PC-9 (cell line): ENCODE data around the gene PPP2R2B. TPM values are rescaled to one million over a fixed set of nuclear protein-coding genes. Genes with fewer than 3 reads are reported as not detected.

Experiments
- BruUV-seq: library from RNA; stranded (reverse); fragments of 400-500 nt; replicated peaks from 2 replicates; lab custom pipeline; 2021; lab: Mats Ljungman, UMichigan
- CTCF ChIA-PET: fragments of 300-600 bp; sonication (Branson Sonifier 250); formaldehyde crosslinking; loops from one replicate; lab custom pipeline; 2022; ENCODE audit warnings: antibody characterized with exemption; lab: Charles Lee
- POLR2A ChIA-PET: fragments of 300-600 bp; sonication (Branson Sonifier 250); formaldehyde crosslinking; loops from one replicate; lab custom pipeline; 2022; ENCODE audit warnings: antibody characterized with exemption; ENCODE audit not compliant: unreplicated experiment; lab: Charles Lee
- DNase-seq, 2 experiments: peaks; one replicate each; pipeline versions ENCODE4 v3.0.0 to v3.0.0-alpha.2; 2015 to 2022; ENCODE audit warnings: mixed read lengths in 1 of 2
- H2AFZ ChIP-seq: fragments of 200-600 bp; sonication (generic); 2 replicates; pipeline ENCODE4 v1.8.1; 2017; ENCODE audit warnings: antibody characterized with exemption
- H3F3A ChIP-seq: fragments of 200-600 bp; sonication (generic); 2 replicates; pipeline ENCODE4 v1.8.1; 2017; ENCODE audit warnings: antibody characterized with exemption, mild to moderate bottlenecking, low read depth; ENCODE audit not compliant: insufficient read depth
- H3K27ac ChIP-seq: fragments of 200-600 bp; sonication (generic); 2 replicates; pipeline ENCODE4 v1.6.1; 2016; ENCODE audit warnings: mixed run types
- H3K27me3 ChIP-seq: fragments of 200-600 bp; sonication (generic); 2 replicates; pipeline ENCODE4 v1.6.1; 2016; ENCODE audit warnings: low read depth, mixed run types; ENCODE audit not compliant: insufficient read depth
- H3K36me3 ChIP-seq: fragments of 200-600 bp; sonication (generic); 2 replicates; pipeline ENCODE4 v1.6.1; 2016; ENCODE audit warnings: low read depth, mixed run types
- H3K4me1 ChIP-seq: fragments of 200-600 bp; sonication (generic); replicated peaks from 2 replicates; pipeline ENCODE4 v1.6.1; 2016; ENCODE audit warnings: mixed run types; ENCODE audit not compliant: insufficient read depth
- H3K4me2 ChIP-seq: fragments of 200-600 bp; sonication (generic); 2 replicates; pipeline ENCODE4 v1.6.1; 2017; ENCODE audit warnings: mixed run types
- H3K4me3 ChIP-seq: fragments of 200-600 bp; sonication (generic); 2 replicates; pipeline ENCODE4 v1.6.1; 2016; ENCODE audit warnings: mixed run types
- H3K79me2 ChIP-seq: fragments of 200-600 bp; sonication (generic); 2 replicates; pipeline ENCODE4 v1.6.1; 2017; ENCODE audit warnings: low read depth, mixed run types
- H3K9me2 ChIP-seq: fragments of 200-600 bp; sonication (generic); 2 replicates; pipeline ENCODE4 v1.8.1; 2017; ENCODE audit warnings: mild to moderate bottlenecking; ENCODE audit not compliant: insufficient read depth
- H3K9me3 ChIP-seq: fragments of 200-600 bp; sonication (generic); 2 replicates; pipeline ENCODE4 v1.8.1; 2016; ENCODE audit warnings: low read depth; ENCODE audit not compliant: insufficient read depth
- H4K20me1 ChIP-seq: fragments of 200-600 bp; sonication (generic); 2 replicates; pipeline ENCODE4 v1.8.1; 2017; ENCODE audit not compliant: insufficient read depth
- CTCF ChIP-seq: fragments of 200-600 bp; sonication (generic); conservative IDR thresholded peaks from 2 replicates; pipeline ENCODE4 v1.6.1; 2017; ENCODE audit warnings: mixed run types, antibody characterized with exemption, mild to moderate bottlenecking, moderate library complexity
- EZH2 ChIP-seq: fragments of 200-600 bp; sonication (generic); IDR thresholded peaks from 2 replicates; pipeline ENCODE4 v1.8.0; 2017; ENCODE audit warnings: antibody characterized with exemption, low read depth
- intact Hi-C: fragments of 100-400 bp; cut with micrococcal nuclease; formaldehyde crosslinking; loops from one replicate; pipeline ENCODE4 v1.10.0; 2022; ENCODE audit not compliant: unreplicated experiment
- total RNA-seq: library from RNA; stranded (reverse); gene quantifications from 2 replicates; pipeline ENCODE4 v1.2.3, GENCODE V29; 2021

The PPP2R2B gene
- total RNA-seq, 1 experiment from 2014 or later = not detected

GRCh38 chr5:146866263-146866662, 12.3 kb downstream of the PPP2R2B start:
- no TSS peak for BruUV-seq
- TF ChIP-seq CTCF = no peak
- TF ChIP-seq EZH2 = no peak
- H3F3A ChIP-seq = no peaks in the 10 kb centered on the region
- H3K27ac ChIP-seq = no peak overlapping the region
- H3K9me3 ChIP-seq = no peaks in the 10 kb centered on the region
- no peaks in the 10 kb centered on the region for H4K20me1 ChIP-seq
- intact Hi-C loops = no loop called here
- no peak overlapping the region for H3K4me3 ChIP-seq
- H2AFZ ChIP-seq = no peak overlapping the region
- no peaks in the 10 kb centered on the region for H3K36me3 ChIP-seq
- DNase-seq = no peak
- no peaks in the 10 kb centered on the region for H3K79me2 ChIP-seq
- CTCF ChIA-PET = no interaction called here
- no peaks in the 10 kb centered on the region for H3K9me2 ChIP-seq
- no peak overlapping the region for H3K4me2 ChIP-seq
- H3K27me3 ChIP-seq = no peaks in the 10 kb centered on the region
- H3K4me1 ChIP-seq = no peaks in the 10 kb centered on the region
- POLR2A ChIA-PET = no interaction called here

DNA sequence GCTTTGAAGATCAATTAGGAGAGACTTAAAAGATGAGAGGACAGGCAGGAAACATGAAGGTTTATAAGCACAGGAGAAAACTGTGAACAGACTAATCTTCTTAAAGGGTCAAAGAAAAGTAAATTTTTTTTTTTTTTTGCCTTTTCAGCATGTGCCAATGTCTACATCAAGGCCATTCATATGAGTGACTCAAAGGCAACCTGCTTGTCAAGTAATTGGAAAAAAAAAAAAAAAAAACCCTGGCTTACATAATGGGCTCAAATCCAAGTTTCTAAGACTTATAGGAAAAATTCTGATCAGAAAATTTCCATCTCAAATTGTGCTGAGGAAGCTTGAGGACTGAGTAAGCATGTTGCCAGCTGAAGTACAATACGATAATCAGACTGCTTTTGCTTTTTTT, 15.9 kb downstream of the PPP2R2B start:
- Histone ChIP-seq H4K20me1 (no peaks in the 10 kb centered on the region), H2AFZ (no peak overlapping the region), H3K4me3 (no peak overlapping the region), H3K4me2 (no peak overlapping the region), H3K4me1 (0 out of 2 replicates have a peak, but pooled peaks cover 6% of the 10 kb centered on the region), H3K9me2 (no peaks in the 10 kb centered on the region), H3K27me3 (no peaks in the 10 kb centered on the region), H3K9me3 (no peaks in the 10 kb centered on the region), H3K79me2 (no peaks in the 10 kb centered on the region), H3K36me3 (no peaks in the 10 kb centered on the region), H3F3A (no peaks in the 10 kb centered on the region), H3K27ac (no peak overlapping the region)
- BruUV-seq = no TSS peak
- TF ChIP-seq EZH2 = no peak
- TF ChIP-seq CTCF = no peak
- intact Hi-C loops = no loop called here
- CTCF ChIA-PET = no interaction called here
- peak in 1 of 2 experiments; percentile 48 for DNase-seq
- POLR2A ChIA-PET = no interaction called here

DNA sequence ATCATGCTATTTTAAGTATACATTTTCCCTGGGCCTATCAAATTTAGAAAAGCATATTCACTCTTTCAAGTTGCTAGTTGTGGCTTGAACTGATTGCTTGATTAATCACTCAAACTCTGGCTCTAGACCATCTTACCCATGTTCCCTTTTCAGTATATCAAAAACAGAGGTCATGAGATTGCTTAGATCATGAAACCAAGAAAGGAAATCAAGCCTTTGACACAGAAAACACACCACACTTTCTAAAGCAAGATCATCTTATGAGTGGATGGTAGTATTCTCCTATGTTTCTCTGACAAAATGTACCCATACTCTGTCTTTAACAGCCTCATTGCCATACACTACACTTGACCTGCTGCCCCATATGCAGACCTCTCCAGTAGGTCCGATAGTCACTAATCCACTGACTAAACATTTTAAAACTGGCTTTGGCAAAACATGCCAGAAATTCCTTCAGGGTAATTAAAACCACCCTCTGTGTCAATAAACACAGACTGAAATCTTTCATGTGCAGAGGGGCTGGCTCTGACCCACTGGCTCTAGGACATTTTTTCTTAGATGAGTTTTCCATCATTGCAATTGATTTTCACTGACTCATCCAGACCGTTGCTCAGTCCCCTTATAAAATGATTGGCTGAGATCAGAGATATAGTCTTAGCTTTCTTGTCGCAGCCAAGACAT, 18.2 kb downstream of the PPP2R2B start:
- intact Hi-C loops = no loop called here
- TF ChIP-seq EZH2 = no peak
- no peak for TF ChIP-seq CTCF
- no TSS peak for BruUV-seq

More for the DNA sequence above, 18.2 kb downstream of the PPP2R2B start:
- no peak overlapping the region for H3K4me3 ChIP-seq
- ChIA-PET CTCF (no interaction called here), POLR2A (no interaction called here)
- no peak overlapping the region for H3K4me2 ChIP-seq
- no peak overlapping the region for H2AFZ ChIP-seq
- H3K79me2 ChIP-seq = no peaks in the 10 kb centered on the region
- H3K36me3 ChIP-seq = no peaks in the 10 kb centered on the region
- H3K27ac ChIP-seq = no peak overlapping the region
- H3K9me3 ChIP-seq = no peaks in the 10 kb centered on the region
- no peaks in the 10 kb centered on the region for H3K27me3 ChIP-seq
- no peaks in the 10 kb centered on the region for H4K20me1 ChIP-seq
- peak in 1 of 2 experiments; percentile 66 for DNase-seq
- H3K9me2 ChIP-seq = no peaks in the 10 kb centered on the region
- no peaks in the 10 kb centered on the region for H3F3A ChIP-seq
- 0 out of 2 replicates have a peak, but pooled peaks cover 6% of the 10 kb centered on the region for H3K4me1 ChIP-seq
